ENCODE measurements around the gene CERS2.

The CERS2 gene

DNA sequence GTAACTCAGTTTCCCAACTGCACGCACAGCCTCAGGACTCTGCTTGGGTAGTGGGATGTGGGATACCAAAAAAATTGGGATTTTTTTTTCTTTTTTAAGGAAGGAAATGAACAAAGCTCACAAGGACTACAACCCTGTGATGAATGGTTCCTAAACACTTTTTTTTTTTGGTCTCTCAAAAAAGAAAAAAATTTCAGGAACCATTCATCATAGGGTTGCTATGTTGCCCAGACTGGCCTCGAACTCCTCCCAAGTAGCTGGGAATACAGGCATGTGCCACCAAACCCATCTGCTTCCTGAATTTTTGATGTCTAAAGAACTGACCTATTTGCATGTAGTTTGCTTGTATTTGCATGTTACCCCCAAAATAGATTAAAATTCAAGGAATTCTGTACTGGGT is 25.3 kb upstream of the CERS2 start:
- TF ChIP-seq EZH2phosphoT487 (conservative IDR thresholded peaks at IDR 0.05; ENCODE audit: low read length), result no peak
- TF ChIP-seq CTCF (IDR thresholded peaks at IDR 0.05; ENCODE audit: insufficient read depth, low read length, poor library complexity, severe bottlenecking), result no peak
- Histone ChIP-seq H3K9ac (ENCODE audit: low read length) (no peak overlapping the region), H3K79me2 (ENCODE audit: insufficient read depth, low read length) (no peaks in the 10 kb centered on the region), H3K9me2 (replicated peaks; ENCODE audit: insufficient read depth, low read length) (no peaks in the 10 kb centered on the region), H3K36me3 (ENCODE audit: low read length) (no peaks in the 10 kb centered on the region), H2AFZ (ENCODE audit: low read depth, low read length, severe bottlenecking) (no peak overlapping the region), H3K9me3 (ENCODE audit: insufficient read depth, low read length) (no peaks in the 10 kb centered on the region), H3F3A (ENCODE audit: insufficient read depth) (no peaks in the 10 kb centered on the region), H4K20me1 (ENCODE audit: low read depth, low read length) (no peaks in the 10 kb centered on the region), H3K4me2 (ENCODE audit: low read depth, low read length, poor library complexity, severe bottlenecking) (no peak overlapping the region), H3K27ac (ENCODE audit: low read depth, low read length) (no peak overlapping the region), H3K27me3 (ENCODE audit: low read length) (no peaks in the 10 kb centered on the region), H3K4me3 (ENCODE audit: insufficient read depth, low read length, poor library complexity, severe bottlenecking) (no peak overlapping the region)

DNA sequence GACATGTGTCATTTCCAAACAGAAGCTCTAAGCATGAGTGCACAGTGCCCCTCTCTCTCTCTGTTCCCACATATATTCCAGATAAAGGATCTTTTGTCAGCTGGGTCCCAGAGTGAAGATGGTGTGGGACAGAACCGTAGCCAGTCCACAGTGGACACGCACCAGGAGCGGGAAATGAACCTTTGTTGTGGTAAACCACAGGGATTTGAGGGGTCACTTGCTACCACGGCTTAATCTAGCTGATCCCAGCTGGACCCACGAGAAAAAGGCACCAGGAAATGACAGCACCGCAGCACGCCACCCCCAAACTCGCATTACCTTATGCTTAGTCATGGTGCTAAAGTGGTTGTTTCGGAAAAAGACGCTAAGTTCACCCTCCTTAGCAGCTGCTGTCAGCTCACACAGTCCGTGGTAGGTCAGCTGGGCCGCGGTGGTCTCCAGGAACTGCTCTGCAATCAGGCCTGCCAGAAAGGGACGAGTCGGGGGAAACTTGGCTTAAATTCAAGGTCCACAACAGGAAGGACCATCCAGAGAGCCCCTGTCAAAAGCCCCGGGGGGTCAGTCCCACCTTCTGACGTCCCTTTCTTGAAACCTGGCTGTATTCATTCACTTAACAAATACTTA is 24.5 kb upstream of the CERS2 start:
- no peaks in the 10 kb centered on the region for H4K20me1 ChIP-seq (ENCODE audit: low read depth, low read length)
- no peaks in the 10 kb centered on the region for H3K9me3 ChIP-seq (ENCODE audit: insufficient read depth, low read length)
- no peaks in the 10 kb centered on the region for H3K36me3 ChIP-seq (ENCODE audit: low read length)
- no peak overlapping the region for H3K9ac ChIP-seq (ENCODE audit: low read length)
- no peaks in the 10 kb centered on the region for H3F3A ChIP-seq (ENCODE audit: insufficient read depth)
- H3K4me3 ChIP-seq (ENCODE audit: insufficient read depth, low read length, poor library complexity, severe bottlenecking), result no peak overlapping the region
- no peaks in the 10 kb centered on the region for H3K9me2 ChIP-seq (replicated peaks; ENCODE audit: insufficient read depth, low read length)
- no peak overlapping the region for H2AFZ ChIP-seq (ENCODE audit: low read depth, low read length, severe bottlenecking)
- TF ChIP-seq EZH2phosphoT487 (conservative IDR thresholded peaks at IDR 0.05; ENCODE audit: low read length) (no peak), CTCF (IDR thresholded peaks at IDR 0.05; ENCODE audit: insufficient read depth, low read length, poor library complexity, severe bottlenecking) (no peak)
- H3K27ac ChIP-seq (ENCODE audit: low read depth, low read length), result no peak overlapping the region
- H3K27me3 ChIP-seq (ENCODE audit: low read length), result no peaks in the 10 kb centered on the region
- H3K4me2 ChIP-seq (ENCODE audit: low read depth, low read length, poor library complexity, severe bottlenecking), result no peak overlapping the region
- no peaks in the 10 kb centered on the region for H3K79me2 ChIP-seq (ENCODE audit: insufficient read depth, low read length)

- Histone ChIP-seq H3K9me3 (ENCODE audit: insufficient read depth, low read length) (no peaks in the 10 kb centered on the region), H3K27me3 (ENCODE audit: low read length) (no peaks in the 10 kb centered on the region), H3K4me2 (ENCODE audit: low read depth, low read length, poor library complexity, severe bottlenecking) (no peak overlapping the region), H3F3A (ENCODE audit: insufficient read depth) (no peaks in the 10 kb centered on the region), H3K27ac (ENCODE audit: low read depth, low read length) (no peak overlapping the region), H3K79me2 (ENCODE audit: insufficient read depth, low read length) (no peaks in the 10 kb centered on the region), H3K4me3 (ENCODE audit: insufficient read depth, low read length, poor library complexity, severe bottlenecking) (no peak overlapping the region), H3K9ac (ENCODE audit: low read length) (no peak overlapping the region), H3K9me2 (replicated peaks; ENCODE audit: insufficient read depth, low read length) (no peaks in the 10 kb centered on the region), H4K20me1 (ENCODE audit: low read depth, low read length) (no peaks in the 10 kb centered on the region), H2AFZ (ENCODE audit: low read depth, low read length, severe bottlenecking) (no peak overlapping the region), H3K36me3 (ENCODE audit: low read length) (no peaks in the 10 kb centered on the region)
- no peak for TF ChIP-seq EZH2phosphoT487 (conservative IDR thresholded peaks at IDR 0.05; ENCODE audit: low read length)
- TF ChIP-seq CTCF (IDR thresholded peaks at IDR 0.05; ENCODE audit: insufficient read depth, low read length, poor library complexity, severe bottlenecking), result no peak
Observed at GRCh38 chr1:150997949-150998348, 23.3 kb upstream of the CERS2 start.
